PFSK-1 (cell line): ENCODE data around the gene MYCN.

Experiments used
- POLR2AphosphoS5 ChIP-seq: IDR thresholded peaks from 2 replicates; pipeline ENCODE4 v1.6.1; 2012; ENCODE audit warnings: low read depth, mild to moderate bottlenecking, control low read depth, low read length, moderate library complexity
- SIN3A ChIP-seq: IDR thresholded peaks from 2 replicates; pipeline ENCODE4 v1.6.1; 2012; ENCODE audit warnings: mild to moderate bottlenecking, low read length, moderate library complexity, borderline replicate concordance; ENCODE audit not compliant: insufficient read depth
- TAF1 ChIP-seq: IDR thresholded peaks from 2 replicates; pipeline ENCODE4 v1.6.1; 2012; ENCODE audit warnings: low read length, control low read depth, borderline replicate concordance; ENCODE audit not compliant: insufficient read depth
- TF ChIP-seq, protein P1 (sequence below), 2 experiments: IDR thresholded peaks; 2 replicates each; pipeline versions ENCODE4 v1.6.1 to v1.8.0; 2011 to 2012; ENCODE audit warnings: low read depth in 2 of 2, low read length in 2 of 2, control low read depth in 1 of 2, inconsistent platforms in 1 of 2, mild to moderate bottlenecking in 1 of 2, moderate library complexity in 1 of 2; ENCODE audit not compliant: insufficient read depth in 1 of 2

GRCh38 chr2:15976354-15976753, 36.0 kb downstream of the MYCN start:
- TF ChIP-seq POLR2AphosphoS5 = no peak
- no peak for TF ChIP-seq SIN3A
- TF ChIP-seq TAF1 = no peak
- TF ChIP-seq, protein P1, sequence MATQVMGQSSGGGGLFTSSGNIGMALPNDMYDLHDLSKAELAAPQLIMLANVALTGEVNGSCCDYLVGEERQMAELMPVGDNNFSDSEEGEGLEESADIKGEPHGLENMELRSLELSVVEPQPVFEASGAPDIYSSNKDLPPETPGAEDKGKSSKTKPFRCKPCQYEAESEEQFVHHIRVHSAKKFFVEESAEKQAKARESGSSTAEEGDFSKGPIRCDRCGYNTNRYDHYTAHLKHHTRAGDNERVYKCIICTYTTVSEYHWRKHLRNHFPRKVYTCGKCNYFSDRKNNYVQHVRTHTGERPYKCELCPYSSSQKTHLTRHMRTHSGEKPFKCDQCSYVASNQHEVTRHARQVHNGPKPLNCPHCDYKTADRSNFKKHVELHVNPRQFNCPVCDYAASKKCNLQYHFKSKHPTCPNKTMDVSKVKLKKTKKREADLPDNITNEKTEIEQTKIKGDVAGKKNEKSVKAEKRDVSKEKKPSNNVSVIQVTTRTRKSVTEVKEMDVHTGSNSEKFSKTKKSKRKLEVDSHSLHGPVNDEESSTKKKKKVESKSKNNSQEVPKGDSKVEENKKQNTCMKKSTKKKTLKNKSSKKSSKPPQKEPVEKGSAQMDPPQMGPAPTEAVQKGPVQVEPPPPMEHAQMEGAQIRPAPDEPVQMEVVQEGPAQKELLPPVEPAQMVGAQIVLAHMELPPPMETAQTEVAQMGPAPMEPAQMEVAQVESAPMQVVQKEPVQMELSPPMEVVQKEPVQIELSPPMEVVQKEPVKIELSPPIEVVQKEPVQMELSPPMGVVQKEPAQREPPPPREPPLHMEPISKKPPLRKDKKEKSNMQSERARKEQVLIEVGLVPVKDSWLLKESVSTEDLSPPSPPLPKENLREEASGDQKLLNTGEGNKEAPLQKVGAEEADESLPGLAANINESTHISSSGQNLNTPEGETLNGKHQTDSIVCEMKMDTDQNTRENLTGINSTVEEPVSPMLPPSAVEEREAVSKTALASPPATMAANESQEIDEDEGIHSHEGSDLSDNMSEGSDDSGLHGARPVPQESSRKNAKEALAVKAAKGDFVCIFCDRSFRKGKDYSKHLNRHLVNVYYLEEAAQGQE (IDR thresholded peaks at IDR 0.05; ENCODE audit: insufficient read depth in 1 of 2, low read depth in 2 of 2, low read length in 2 of 2) = no peak
